HepG2 (cell line): Measurements from ENCODE around the gene L3MBTL4. TPM values are rescaled to one million over a fixed set of nuclear protein-coding genes. Genes with fewer than 3 reads are reported as not detected.

ENCODE experiments used
- ATAC-seq: fragments of 200-7000 bp; cut with Tn5 transposase; 3 replicates; pipeline ENCODE4 v1.9.1; 2020; ENCODE audit warnings: mild to moderate bottlenecking, moderate library complexity
- BruUV-seq: library from RNA; stranded (reverse); fragments of 400-500 nt; replicated peaks from 2 replicates; lab custom pipeline; 2021; lab: Mats Ljungman, UMichigan
- CTCF ChIA-PET: fragments of 300-600 bp; formaldehyde crosslinking; extraction: SDS; loops from one replicate; lab custom pipeline; 2021; ENCODE audit warnings: low total read pairs, inconsistent platforms, low intra/inter-chr PET ratio; lab: Yijun Ruan, JAX
- POLR2A ChIA-PET: fragments of 350-600 bp; sonication (Branson Sonifier 250); formaldehyde crosslinking; loops from one replicate; lab custom pipeline; 2020; ENCODE audit warnings: antibody characterized with exemption, inconsistent platforms; lab: Yijun Ruan, JAX
- DNase-seq: peaks from one replicate; pipeline ENCODE4 v3.0.0-alpha.2; 2015; ENCODE audit warnings: low spot score
- FAIRE-seq: peaks from 3 replicates; lab custom pipeline; 2011; peaks lifted over from hg19 to GRCh38; lab: Jason Lieb, UNC
- H2AFZ ChIP-seq: one replicate; pipeline ENCODE4 v1.6.1; 2011; ENCODE audit warnings: low read length, inconsistent platforms
- H3K27ac ChIP-seq: fragments of 300-600 bp; 3 replicates; pipeline ENCODE4 v1.8.0; 2011; ENCODE audit warnings: mixed run types, mild to moderate bottlenecking, mixed read lengths, low read length, inconsistent platforms; ENCODE audit not compliant: insufficient read depth; ENCODE audit errors: extremely low read length
- H3K27me3 ChIP-seq, 2 experiments: fragments of 200-600 bp in 1 of 2; 2 replicates in 1 of 2; 3 replicates in 1 of 2; pipeline versions ENCODE4 v1.6.0 to v1.8.0; 2011; ENCODE audit warnings: low read length in 2 of 2, mild to moderate bottlenecking in 2 of 2, moderate library complexity in 2 of 2, inconsistent platforms in 1 of 2; ENCODE audit not compliant: insufficient read depth in 2 of 2, control insufficient read depth in 1 of 2
- H3K36me3 ChIP-seq, 2 experiments: fragments of 200-600 bp in 1 of 2; replicated peaks in 1 of 2; 2 replicates in 1 of 2; 3 replicates in 1 of 2; pipeline versions ENCODE4 v1.5.1 to v1.8.0; 2011; ENCODE audit warnings: low read length in 2 of 2, inconsistent platforms in 1 of 2; ENCODE audit not compliant: insufficient read depth in 2 of 2, control insufficient read depth in 1 of 2
- H3K4me1 ChIP-seq: 2 replicates; pipeline ENCODE4 v1.5.1; 2012; ENCODE audit warnings: low read length, inconsistent platforms; ENCODE audit not compliant: insufficient read depth
- H3K4me2 ChIP-seq: 2 replicates; pipeline ENCODE4 v1.6.0; 2011; ENCODE audit warnings: low read depth, low read length, inconsistent platforms
- H3K4me3 ChIP-seq, 3 experiments: fragments of 200-600 bp in 1 of 3; sonication (generic), shearing (Covaris generic) in 1 of 3; replicated peaks in 1 of 3; 2 replicates each; pipeline ENCODE4 v1.5.1; 2011 to 2016; ENCODE audit warnings: low read length in 3 of 3, inconsistent platforms in 2 of 3, low read depth in 2 of 3, mild to moderate bottlenecking in 2 of 3, control low read depth in 1 of 3, mixed read lengths in 1 of 3; ENCODE audit not compliant: insufficient read depth in 1 of 3
- H3K79me2 ChIP-seq: one replicate; pipeline ENCODE4 v1.6.1; 2011; ENCODE audit warnings: low read length, inconsistent platforms; ENCODE audit not compliant: insufficient read depth
- H3K9ac ChIP-seq: 2 replicates; pipeline ENCODE4 v1.6.0; 2011; ENCODE audit warnings: mild to moderate bottlenecking, low read depth, low read length, inconsistent platforms; ENCODE audit not compliant: insufficient read depth
- H3K9me3 ChIP-seq: 2 replicates; pipeline ENCODE4 v1.5.1; 2012; ENCODE audit warnings: mild to moderate bottlenecking, low read length
- H4K20me1 ChIP-seq: 2 replicates; pipeline ENCODE4 v1.6.0; 2011; ENCODE audit warnings: inconsistent platforms, mild to moderate bottlenecking, low read length, moderate library complexity; ENCODE audit not compliant: insufficient read depth
- CCDC6 ChIP-seq: sonication (generic); formaldehyde crosslinking; IDR thresholded peaks from 2 replicates; pipeline ENCODE4 v1.8.1; 2022; ENCODE audit warnings: mild to moderate bottlenecking, missing genetic modification reagents, moderate library complexity
- CTCF ChIP-seq: sonication (generic); formaldehyde crosslinking; IDR thresholded peaks from 2 replicates; pipeline ENCODE4 v1.5.0; 2020; ENCODE audit warnings: mild to moderate bottlenecking, missing genetic modification reagents, moderate library complexity
- FOXA3 ChIP-seq: IDR thresholded peaks from 2 replicates; pipeline ENCODE4 v1.6.1; 2016; ENCODE audit warnings: missing genetic modification reagents, missing compliant biosample characterization
- GATAD2A ChIP-seq: IDR thresholded peaks from 2 replicates; pipeline ENCODE4 v1.6.1; 2016
- KDM6A ChIP-seq: IDR thresholded peaks from 2 replicates; pipeline ENCODE4 v1.6.1; 2016; ENCODE audit warnings: low read depth
- KLF9 ChIP-seq: IDR thresholded peaks from 2 replicates; pipeline ENCODE4 v1.6.1; 2016; ENCODE audit warnings: low read depth
- MED13 ChIP-seq: sonication (generic); formaldehyde crosslinking; IDR thresholded peaks from 2 replicates; pipeline ENCODE4 v1.5.0; 2020; ENCODE audit warnings: missing genetic modification reagents
- PCBP2 ChIP-seq: fragments of 200-400 bp; formaldehyde crosslinking; optimal IDR thresholded peaks from 2 replicates; pipeline ENCODE3; 2018; ENCODE audit warnings: low read length, low read depth; ENCODE audit not compliant: poor library complexity, severe bottlenecking
- SMC3 ChIP-seq: IDR thresholded peaks from 2 replicates; pipeline ENCODE4 v1.6.1; 2011; ENCODE audit warnings: low read length, improper control_type of control experiment
- SNAI1 ChIP-seq: sonication (generic); formaldehyde crosslinking; IDR thresholded peaks from 2 replicates; pipeline ENCODE4 v1.5.0; 2020; ENCODE audit warnings: mild to moderate bottlenecking, missing genetic modification reagents, borderline replicate concordance
- SP4 ChIP-seq: sonication (generic); formaldehyde crosslinking; IDR thresholded peaks from 2 replicates; pipeline ENCODE4 v1.8.1; 2023; ENCODE audit warnings: mild to moderate bottlenecking, missing genetic modification reagents
- STAG1 ChIP-seq: sonication (generic); formaldehyde crosslinking; IDR thresholded peaks from 2 replicates; pipeline ENCODE4 v1.4.0; 2020; ENCODE audit warnings: missing genetic modification reagents
- WGBS: methylation state at CpG from one replicate; pipeline ENCODE4 v1.1.6; 2017; ENCODE audit warnings: low lambda C conversion rate; 5-methylcytosine and 5-hydroxymethylcytosine counted together
- in situ Hi-C: cut with HindIII; loops from 2 replicates; pipeline ENCODE4 v1.10.0; 2017; ENCODE audit warnings: low pct_unique_long_range_greater_than_20kb; ENCODE audit not compliant: extremely low pct_ligation_motif_present
- intact Hi-C: fragments of 100-400 bp; cut with micrococcal nuclease; formaldehyde crosslinking; loops from one replicate; pipeline ENCODE4 v1.10.0; 2022; ENCODE audit not compliant: unreplicated experiment
- polyA plus RNA-seq, 8 experiments: library from polyadenylated mRNA; depleted of rRNA in 3 of 8; stranded (reverse) in 7 of 8; unstranded in 1 of 8; fragments of >200 nt; fragmentation: Illumina TruSeq in 4 of 8; extraction: Trizol in 4 of 8; gene quantifications; 2 replicates each; pipeline versions ENCODE4 v1.2.1 to v1.2.3, GENCODE V29; 2011 to 2016; ENCODE audit warnings: low read depth in 4 of 8, missing spikeins in 1 of 8, mixed read lengths in 1 of 8; ENCODE audit not compliant: insufficient read depth in 1 of 8
- total RNA-seq, 5 experiments: library from RNA; depleted of rRNA; stranded (reverse); fragments of >200 nt; fragmentation: Illumina TruSeq; extraction: Trizol; gene quantifications; 2 replicates each; pipeline ENCODE4 v1.2.3, GENCODE V29; 2016; ENCODE audit warnings: low read depth in 1 of 5
- TF ChIP-seq, protein P1 (sequence below): IDR thresholded peaks from 2 replicates; pipeline ENCODE4 v1.6.1; 2016
- TF ChIP-seq, protein P2 (sequence below), 2 experiments: fragments of 450-650 bp in 1 of 2; sonication (generic) in 1 of 2; formaldehyde crosslinking; IDR thresholded peaks; 2 replicates each; pipeline versions ENCODE4 v1.5.0 to v1.8.0; 2020 to 2022; ENCODE audit warnings: mild to moderate bottlenecking in 1 of 2, missing genetic modification reagents in 1 of 2

The L3MBTL4 gene
- total and polyA plus RNA-seq, 2 of the 13 experiments (the other 11 are each of a cell fraction or from before 2014, with no cell fraction given): 10.8 to 13.3 TPM

DNA sequence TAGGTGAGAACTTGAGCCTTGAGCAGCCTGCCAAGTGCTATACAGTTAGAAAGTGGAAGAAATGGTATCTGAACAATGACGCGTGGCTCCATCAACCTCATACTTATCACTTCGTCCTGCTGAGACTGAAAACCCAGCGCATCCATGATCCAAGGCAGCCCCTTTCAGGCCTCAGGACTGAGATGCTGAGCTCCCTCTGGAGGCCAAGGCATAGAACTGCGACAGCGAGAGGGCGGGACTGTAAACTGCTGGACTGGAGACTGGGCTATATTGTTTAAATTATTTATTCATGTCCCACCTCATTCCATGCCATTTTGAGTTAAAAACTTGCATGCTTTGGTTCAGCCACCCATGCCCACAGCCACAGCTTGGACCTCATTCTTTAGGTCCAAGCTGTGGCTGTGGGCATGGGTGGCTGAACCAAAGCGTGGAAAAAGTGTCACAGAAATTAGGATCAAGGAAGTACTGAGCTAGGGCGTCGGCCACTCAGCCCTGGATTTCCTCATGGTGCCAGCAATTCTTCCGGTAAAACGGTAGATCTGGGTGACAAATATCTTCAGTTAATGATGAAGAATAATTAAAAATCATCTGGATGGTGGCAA, 195.5 kb downstream of the L3MBTL4 start:
- H3K4me1 ChIP-seq: no peaks in the 10 kb centered on the region
- H3K27ac ChIP-seq: no peak overlapping the region
- WGBS: 91% methylated on average over 12 of the region's 12 CpGs
- H3K79me2 ChIP-seq: no peaks in the 10 kb centered on the region
- TF ChIP-seq STAG1 (CRISPR knock-in tag) (peak; percentile 76), SMC3 (peak; percentile 57), KDM6A (CRISPR knock-in tag) (no peak), CTCF (CRISPR knock-in tag) (peak; percentile 77), KLF9 (CRISPR knock-in tag) (no peak), FOXA3 (CRISPR knock-in tag) (no peak)
- peak; percentile 24 for DNase-seq
- H4K20me1 ChIP-seq: no peaks in the 10 kb centered on the region
- intact Hi-C loops (loop anchor here (1.0 to 10.0 kb wide), 2 partner anchors 186 to 340 kb away; no protein-coding TSS in a partner anchor), in situ Hi-C loops (loop anchor here (10.0 kb wide), 1 partner anchor 324 kb away; the partner anchor contains the start of gene TMEM200C)
- FAIRE-seq: no peak
- CTCF ChIA-PET: interaction anchor here (1.2 kb wide), 1 partner anchor 340 kb away, joined by 5 read pairs; no protein-coding TSS in a partner anchor
- no peaks in the 10 kb centered on the region for H3K27me3 ChIP-seq
- no peaks in the 10 kb centered on the region for H3K9me3 ChIP-seq
- H3K36me3 ChIP-seq: peaks cover 4 to 11% of the 10 kb centered on the region in 2 experiments; a peak in 3 of 5 replicates
- no TSS peak for BruUV-seq
- no peak overlapping the region for H3K4me2 ChIP-seq
- H2AFZ ChIP-seq: no peak overlapping the region
- peak; percentile 80 for ATAC-seq
- H3K9ac ChIP-seq: no peak overlapping the region
- POLR2A ChIA-PET: no interaction called here
- no peak overlapping the region for H3K4me3 ChIP-seq

GRCh38 chr18:6215888-6216287, 198.8 kb downstream of the L3MBTL4 start:
- no peaks in the 10 kb centered on the region for H3K27me3 ChIP-seq
- POLR2A ChIA-PET: no interaction called here
- H3K79me2 ChIP-seq: no peaks in the 10 kb centered on the region
- in situ Hi-C loops: loop anchor here (10.0 kb wide), 1 partner anchor 321 kb away; the partner anchor contains the start of gene TMEM200C
- ATAC-seq: no peak
- no peak overlapping the region for H3K4me2 ChIP-seq
- H3K9me3 ChIP-seq: no peaks in the 10 kb centered on the region
- FAIRE-seq: no peak
- H4K20me1 ChIP-seq: no peaks in the 10 kb centered on the region
- intact Hi-C loops: loop anchor here (10.0 kb wide), 1 partner anchor 189 kb away; no protein-coding TSS in a partner anchor
- H3K9ac ChIP-seq: no peak overlapping the region
- DNase-seq: no peak
- H3K27ac ChIP-seq: no peak overlapping the region
- 96% methylated on average over 2 of the region's 2 CpGs for WGBS
- H3K36me3 ChIP-seq: peaks cover 4 to 11% of the 10 kb centered on the region in 2 experiments; a peak in 3 of 5 replicates
- H3K4me3 ChIP-seq: no peak overlapping the region
- BruUV-seq: no TSS peak
- CTCF ChIA-PET: no interaction called here
- H3K4me1 ChIP-seq: peaks cover 10% of the 10 kb centered on the region
- H2AFZ ChIP-seq: no peak overlapping the region
- TF ChIP-seq SNAI1: no peak
- no peak for TF ChIP-seq CCDC6 (CRISPR knock-in tag)
- TF ChIP-seq MED13 (CRISPR knock-in tag): no peak
- TF ChIP-seq SP4: no peak
- TF ChIP-seq, protein P1, sequence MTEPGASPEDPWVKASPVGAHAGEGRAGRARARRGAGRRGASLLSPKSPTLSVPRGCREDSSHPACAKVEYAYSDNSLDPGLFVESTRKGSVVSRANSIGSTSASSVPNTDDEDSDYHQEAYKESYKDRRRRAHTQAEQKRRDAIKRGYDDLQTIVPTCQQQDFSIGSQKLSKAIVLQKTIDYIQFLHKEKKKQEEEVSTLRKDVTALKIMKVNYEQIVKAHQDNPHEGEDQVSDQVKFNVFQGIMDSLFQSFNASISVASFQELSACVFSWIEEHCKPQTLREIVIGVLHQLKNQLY: no peak
- TF ChIP-seq PCBP2: no peak
- TF ChIP-seq, protein P2, sequence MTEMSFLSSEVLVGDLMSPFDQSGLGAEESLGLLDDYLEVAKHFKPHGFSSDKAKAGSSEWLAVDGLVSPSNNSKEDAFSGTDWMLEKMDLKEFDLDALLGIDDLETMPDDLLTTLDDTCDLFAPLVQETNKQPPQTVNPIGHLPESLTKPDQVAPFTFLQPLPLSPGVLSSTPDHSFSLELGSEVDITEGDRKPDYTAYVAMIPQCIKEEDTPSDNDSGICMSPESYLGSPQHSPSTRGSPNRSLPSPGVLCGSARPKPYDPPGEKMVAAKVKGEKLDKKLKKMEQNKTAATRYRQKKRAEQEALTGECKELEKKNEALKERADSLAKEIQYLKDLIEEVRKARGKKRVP (CRISPR knock-in tag; IDR thresholded peaks at IDR 0.05): no peak
- TF ChIP-seq GATAD2A: no peak
